HepG2 (cell line): ENCODE results near the gene SLC23A2. TPM values are rescaled to one million over a fixed set of nuclear protein-coding genes. Genes with fewer than 3 reads are reported as not detected.
A peak's percentile ranks its signal among the peaks of the same experiment; 100 is the strongest.

Source experiments
- BCL6 ChIP-seq: IDR thresholded peaks from 2 replicates; pipeline ENCODE4 v1.6.1; 2016; ENCODE audit warnings: missing genetic modification reagents, missing compliant biosample characterization
- HES4 ChIP-seq: sonication (generic); formaldehyde crosslinking; IDR thresholded peaks from 2 replicates; pipeline ENCODE4 v1.9.0; 2021; ENCODE audit warnings: mild to moderate bottlenecking, missing genetic modification reagents, borderline replicate concordance
- HOXA7 ChIP-seq: sonication (generic); formaldehyde crosslinking; IDR thresholded peaks from 2 replicates; pipeline ENCODE4 v1.8.1; 2022; ENCODE audit warnings: mild to moderate bottlenecking, missing genetic modification reagents, moderate library complexity
- KDM1A ChIP-seq: IDR thresholded peaks from 2 replicates; pipeline ENCODE4 v1.6.1; 2016; ENCODE audit warnings: missing compliant biosample characterization
- KDM2A ChIP-seq: sonication (generic); formaldehyde crosslinking; IDR thresholded peaks from 2 replicates; pipeline ENCODE4 v1.4.0; 2020; ENCODE audit warnings: low read depth, missing genetic modification reagents, borderline replicate concordance
- MIXL1 ChIP-seq: IDR thresholded peaks from 2 replicates; pipeline ENCODE4 v1.6.1; 2016
- NCOA1 ChIP-seq: sonication (generic); formaldehyde crosslinking; IDR thresholded peaks from 2 replicates; pipeline ENCODE4 v1.9.0; 2021; ENCODE audit warnings: missing genetic modification reagents
- NCOA5 ChIP-seq: sonication (generic); formaldehyde crosslinking; IDR thresholded peaks from 2 replicates; pipeline ENCODE4 v1.4.0; 2020; ENCODE audit warnings: missing genetic modification reagents
- SIN3B ChIP-seq: fragments of 150-350 bp; IDR thresholded peaks from 2 replicates; pipeline ENCODE4 v1.6.1; 2014; ENCODE audit warnings: low read length
- TBX2 ChIP-seq: sonication (generic); formaldehyde crosslinking; IDR thresholded peaks from 2 replicates; pipeline ENCODE4 v1.5.0; 2020; ENCODE audit warnings: missing genetic modification reagents, mild to moderate bottlenecking, borderline replicate concordance
- ZNF225 ChIP-seq: sonication (generic); formaldehyde crosslinking; IDR thresholded peaks from 2 replicates; pipeline ENCODE4 v1.4.0; 2020; ENCODE audit warnings: mild to moderate bottlenecking, missing genetic modification reagents
- ZNF782 ChIP-seq: sonication (generic); formaldehyde crosslinking; IDR thresholded peaks from 2 replicates; pipeline ENCODE4 v1.4.0; 2020; ENCODE audit warnings: missing genetic modification reagents, mild to moderate bottlenecking, borderline replicate concordance
- polyA plus RNA-seq, 8 experiments: library from polyadenylated mRNA; depleted of rRNA in 3 of 8; stranded (reverse) in 7 of 8; unstranded in 1 of 8; fragments of >200 nt; fragmentation: Illumina TruSeq in 4 of 8; extraction: Trizol in 4 of 8; gene quantifications; 2 replicates each; pipeline versions ENCODE4 v1.2.1 to v1.2.3, GENCODE V29; 2011 to 2016; ENCODE audit warnings: low read depth in 4 of 8, missing spikeins in 1 of 8, mixed read lengths in 1 of 8; ENCODE audit not compliant: insufficient read depth in 1 of 8
- total RNA-seq, 5 experiments: library from RNA; depleted of rRNA; stranded (reverse); fragments of >200 nt; fragmentation: Illumina TruSeq; extraction: Trizol; gene quantifications; 2 replicates each; pipeline ENCODE4 v1.2.3, GENCODE V29; 2016; ENCODE audit warnings: low read depth in 1 of 5
- TF ChIP-seq, protein P1 (sequence below): sonication (generic); formaldehyde crosslinking; IDR thresholded peaks from 2 replicates; pipeline ENCODE4 v1.4.0; 2020; ENCODE audit warnings: mild to moderate bottlenecking, missing genetic modification reagents
- TF ChIP-seq, protein P2 (sequence below): sonication (generic); formaldehyde crosslinking; IDR thresholded peaks from 2 replicates; pipeline ENCODE4 v1.4.0; 2020; ENCODE audit warnings: missing genetic modification reagents
- TF ChIP-seq, protein P3 (sequence below): sonication (generic); formaldehyde crosslinking; IDR thresholded peaks from 2 replicates; pipeline ENCODE4 v1.4.0; 2020; ENCODE audit warnings: mild to moderate bottlenecking, missing genetic modification reagents, borderline replicate concordance
- TF ChIP-seq, protein P4 (sequence below): sonication (generic); formaldehyde crosslinking; IDR thresholded peaks from 2 replicates; pipeline ENCODE4 v1.4.0; 2020; ENCODE audit warnings: missing genetic modification reagents

SLC23A2 gene
- total and polyA plus RNA-seq, 2 of the 13 experiments (the other 11 are each of a cell fraction or from before 2014, with no cell fraction given), result 42.2 to 51.2 TPM

DNA sequence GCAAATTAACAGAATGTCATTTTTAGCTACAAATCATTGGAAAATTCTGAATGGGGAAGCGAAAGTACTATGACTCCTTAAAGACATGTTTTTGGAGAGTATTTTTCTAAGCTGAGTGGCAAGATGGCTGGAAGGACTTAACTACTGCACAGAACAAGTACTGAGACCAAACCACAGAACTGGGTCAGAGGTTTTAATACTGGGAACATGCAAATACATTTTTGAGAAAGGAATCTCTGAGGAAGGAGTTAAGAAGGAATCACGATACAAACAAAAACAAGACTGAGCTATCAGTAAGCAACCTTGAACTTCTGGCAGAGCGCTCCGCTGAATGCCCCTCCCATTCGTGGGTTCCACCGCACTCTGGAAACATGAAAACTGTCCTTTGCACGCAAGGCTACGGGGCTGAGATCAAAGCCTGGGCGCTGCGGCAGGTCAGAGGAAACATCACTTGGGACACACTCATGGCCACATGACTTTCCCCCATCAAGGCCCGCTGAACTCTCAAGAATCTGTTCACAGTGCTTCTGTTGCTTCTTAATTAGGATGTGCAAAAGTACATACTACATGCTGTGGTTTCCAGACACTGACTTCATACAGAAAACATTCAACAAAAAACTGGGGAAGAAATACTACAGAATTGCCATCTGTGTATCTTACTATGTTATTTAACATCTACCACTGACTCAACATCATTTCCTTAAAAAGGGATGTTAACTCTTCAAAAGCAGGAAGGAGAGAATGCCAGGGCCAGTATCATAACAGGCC, 27.8 kb downstream of the SLC23A2 start (continued):
- TF ChIP-seq, protein P1, sequence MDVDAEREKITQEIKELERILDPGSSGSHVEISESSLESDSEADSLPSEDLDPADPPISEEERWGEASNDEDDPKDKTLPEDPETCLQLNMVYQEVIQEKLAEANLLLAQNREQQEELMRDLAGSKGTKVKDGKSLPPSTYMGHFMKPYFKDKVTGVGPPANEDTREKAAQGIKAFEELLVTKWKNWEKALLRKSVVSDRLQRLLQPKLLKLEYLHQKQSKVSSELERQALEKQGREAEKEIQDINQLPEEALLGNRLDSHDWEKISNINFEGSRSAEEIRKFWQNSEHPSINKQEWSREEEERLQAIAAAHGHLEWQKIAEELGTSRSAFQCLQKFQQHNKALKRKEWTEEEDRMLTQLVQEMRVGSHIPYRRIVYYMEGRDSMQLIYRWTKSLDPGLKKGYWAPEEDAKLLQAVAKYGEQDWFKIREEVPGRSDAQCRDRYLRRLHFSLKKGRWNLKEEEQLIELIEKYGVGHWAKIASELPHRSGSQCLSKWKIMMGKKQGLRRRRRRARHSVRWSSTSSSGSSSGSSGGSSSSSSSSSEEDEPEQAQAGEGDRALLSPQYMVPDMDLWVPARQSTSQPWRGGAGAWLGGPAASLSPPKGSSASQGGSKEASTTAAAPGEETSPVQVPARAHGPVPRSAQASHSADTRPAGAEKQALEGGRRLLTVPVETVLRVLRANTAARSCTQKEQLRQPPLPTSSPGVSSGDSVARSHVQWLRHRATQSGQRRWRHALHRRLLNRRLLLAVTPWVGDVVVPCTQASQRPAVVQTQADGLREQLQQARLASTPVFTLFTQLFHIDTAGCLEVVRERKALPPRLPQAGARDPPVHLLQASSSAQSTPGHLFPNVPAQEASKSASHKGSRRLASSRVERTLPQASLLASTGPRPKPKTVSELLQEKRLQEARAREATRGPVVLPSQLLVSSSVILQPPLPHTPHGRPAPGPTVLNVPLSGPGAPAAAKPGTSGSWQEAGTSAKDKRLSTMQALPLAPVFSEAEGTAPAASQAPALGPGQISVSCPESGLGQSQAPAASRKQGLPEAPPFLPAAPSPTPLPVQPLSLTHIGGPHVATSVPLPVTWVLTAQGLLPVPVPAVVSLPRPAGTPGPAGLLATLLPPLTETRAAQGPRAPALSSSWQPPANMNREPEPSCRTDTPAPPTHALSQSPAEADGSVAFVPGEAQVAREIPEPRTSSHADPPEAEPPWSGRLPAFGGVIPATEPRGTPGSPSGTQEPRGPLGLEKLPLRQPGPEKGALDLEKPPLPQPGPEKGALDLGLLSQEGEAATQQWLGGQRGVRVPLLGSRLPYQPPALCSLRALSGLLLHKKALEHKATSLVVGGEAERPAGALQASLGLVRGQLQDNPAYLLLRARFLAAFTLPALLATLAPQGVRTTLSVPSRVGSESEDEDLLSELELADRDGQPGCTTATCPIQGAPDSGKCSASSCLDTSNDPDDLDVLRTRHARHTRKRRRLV (CRISPR knock-in tag), result no peak
- TF ChIP-seq NCOA1 (CRISPR knock-in tag) (peak; percentile 87; the same call in 1 of the 2 replicates), ZNF782 (CRISPR knock-in tag) (peak; percentile 84; the same call in 1 of the 2 replicates), HOXA7 (no peak), TBX2 (CRISPR knock-in tag) (peak; percentile 99), NCOA5 (CRISPR knock-in tag) (no peak), HES4 (CRISPR knock-in tag) (no peak), BCL6 (CRISPR knock-in tag) (peak; percentile 96), KDM1A (CRISPR knock-in tag) (no peak; the same call in 1 of the 2 replicates), ZNF225 (CRISPR knock-in tag) (no peak), MIXL1 (CRISPR knock-in tag) (peak; percentile 97), KDM2A (CRISPR knock-in tag) (peak; percentile 96), SIN3B (no peak)
- TF ChIP-seq, protein P2, sequence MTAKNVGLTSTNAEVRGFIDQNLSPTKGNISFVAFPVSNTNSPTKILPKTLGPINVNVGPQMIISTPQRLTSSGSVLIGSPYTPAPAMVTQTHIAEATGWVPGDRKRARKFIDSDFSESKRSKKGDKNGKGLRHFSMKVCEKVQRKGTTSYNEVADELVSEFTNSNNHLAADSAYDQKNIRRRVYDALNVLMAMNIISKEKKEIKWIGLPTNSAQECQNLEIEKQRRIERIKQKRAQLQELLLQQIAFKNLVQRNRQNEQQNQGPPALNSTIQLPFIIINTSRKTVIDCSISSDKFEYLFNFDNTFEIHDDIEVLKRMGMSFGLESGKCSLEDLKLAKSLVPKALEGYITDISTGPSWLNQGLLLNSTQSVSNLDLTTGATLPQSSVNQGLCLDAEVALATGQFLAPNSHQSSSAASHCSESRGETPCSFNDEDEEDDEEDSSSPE, result peak; percentile 74; the same call in 1 of the 2 replicates
- TF ChIP-seq, protein P3, sequence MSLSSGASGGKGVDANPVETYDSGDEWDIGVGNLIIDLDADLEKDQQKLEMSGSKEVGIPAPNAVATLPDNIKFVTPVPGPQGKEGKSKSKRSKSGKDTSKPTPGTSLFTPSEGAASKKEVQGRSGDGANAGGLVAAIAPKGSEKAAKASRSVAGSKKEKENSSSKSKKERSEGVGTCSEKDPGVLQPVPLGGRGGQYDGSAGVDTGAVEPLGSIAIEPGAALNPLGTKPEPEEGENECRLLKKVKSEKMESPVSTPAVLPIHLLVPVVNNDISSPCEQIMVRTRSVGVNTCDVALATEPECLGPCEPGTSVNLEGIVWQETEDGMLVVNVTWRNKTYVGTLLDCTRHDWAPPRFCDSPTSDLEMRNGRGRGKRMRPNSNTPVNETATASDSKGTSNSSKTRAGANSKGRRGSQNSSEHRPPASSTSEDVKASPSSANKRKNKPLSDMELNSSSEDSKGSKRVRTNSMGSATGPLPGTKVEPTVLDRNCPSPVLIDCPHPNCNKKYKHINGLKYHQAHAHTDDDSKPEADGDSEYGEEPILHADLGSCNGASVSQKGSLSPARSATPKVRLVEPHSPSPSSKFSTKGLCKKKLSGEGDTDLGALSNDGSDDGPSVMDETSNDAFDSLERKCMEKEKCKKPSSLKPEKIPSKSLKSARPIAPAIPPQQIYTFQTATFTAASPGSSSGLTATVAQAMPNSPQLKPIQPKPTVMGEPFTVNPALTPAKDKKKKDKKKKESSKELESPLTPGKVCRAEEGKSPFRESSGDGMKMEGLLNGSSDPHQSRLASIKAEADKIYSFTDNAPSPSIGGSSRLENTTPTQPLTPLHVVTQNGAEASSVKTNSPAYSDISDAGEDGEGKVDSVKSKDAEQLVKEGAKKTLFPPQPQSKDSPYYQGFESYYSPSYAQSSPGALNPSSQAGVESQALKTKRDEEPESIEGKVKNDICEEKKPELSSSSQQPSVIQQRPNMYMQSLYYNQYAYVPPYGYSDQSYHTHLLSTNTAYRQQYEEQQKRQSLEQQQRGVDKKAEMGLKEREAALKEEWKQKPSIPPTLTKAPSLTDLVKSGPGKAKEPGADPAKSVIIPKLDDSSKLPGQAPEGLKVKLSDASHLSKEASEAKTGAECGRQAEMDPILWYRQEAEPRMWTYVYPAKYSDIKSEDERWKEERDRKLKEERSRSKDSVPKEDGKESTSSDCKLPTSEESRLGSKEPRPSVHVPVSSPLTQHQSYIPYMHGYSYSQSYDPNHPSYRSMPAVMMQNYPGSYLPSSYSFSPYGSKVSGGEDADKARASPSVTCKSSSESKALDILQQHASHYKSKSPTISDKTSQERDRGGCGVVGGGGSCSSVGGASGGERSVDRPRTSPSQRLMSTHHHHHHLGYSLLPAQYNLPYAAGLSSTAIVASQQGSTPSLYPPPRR (CRISPR knock-in tag), result peak; percentile 98
- TF ChIP-seq, protein P4, sequence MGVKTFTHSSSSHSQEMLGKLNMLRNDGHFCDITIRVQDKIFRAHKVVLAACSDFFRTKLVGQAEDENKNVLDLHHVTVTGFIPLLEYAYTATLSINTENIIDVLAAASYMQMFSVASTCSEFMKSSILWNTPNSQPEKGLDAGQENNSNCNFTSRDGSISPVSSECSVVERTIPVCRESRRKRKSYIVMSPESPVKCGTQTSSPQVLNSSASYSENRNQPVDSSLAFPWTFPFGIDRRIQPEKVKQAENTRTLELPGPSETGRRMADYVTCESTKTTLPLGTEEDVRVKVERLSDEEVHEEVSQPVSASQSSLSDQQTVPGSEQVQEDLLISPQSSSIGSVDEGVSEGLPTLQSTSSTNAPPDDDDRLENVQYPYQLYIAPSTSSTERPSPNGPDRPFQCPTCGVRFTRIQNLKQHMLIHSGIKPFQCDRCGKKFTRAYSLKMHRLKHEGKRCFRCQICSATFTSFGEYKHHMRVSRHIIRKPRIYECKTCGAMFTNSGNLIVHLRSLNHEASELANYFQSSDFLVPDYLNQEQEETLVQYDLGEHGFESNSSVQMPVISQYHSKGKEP (CRISPR knock-in tag), result no peak
